ENCODE measurements around the gene SLC44A3. TPM values are rescaled to one million over a fixed set of nuclear protein-coding genes. Genes with fewer than 3 reads are reported as not detected.

The SLC44A3 gene
- total and polyA plus RNA-seq, 4 donors: 8.2 to 10.2 (median 8.6) TPM

DNA sequence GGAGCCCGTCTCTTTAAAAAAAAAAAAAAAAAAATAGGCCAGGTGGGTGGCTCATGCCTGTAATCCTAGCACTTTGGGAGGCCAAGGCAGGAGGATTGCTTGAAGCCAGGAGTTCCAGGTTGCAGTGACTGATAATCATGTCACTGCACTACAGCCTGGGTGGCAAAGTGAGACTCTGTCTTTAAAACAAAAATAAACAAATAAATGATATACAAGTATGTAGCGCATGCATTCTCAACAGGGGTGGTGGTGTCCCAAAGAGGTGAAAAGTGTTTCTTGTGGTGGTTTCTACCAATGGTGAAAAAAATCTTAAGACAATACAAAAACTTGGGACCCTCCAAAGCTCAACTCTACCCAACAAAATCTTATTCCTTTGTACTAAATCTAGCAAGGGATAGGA lies 88.8 kb downstream of the SLC44A3 start:
- WGBS (ENCODE audit: insufficient coverage): 100% methylated on average over 1 of the region's 2 CpGs
- Histone ChIP-seq H3K9me3 (ENCODE audit: control insufficient read depth, insufficient read depth, low read length) (no peaks in the 10 kb centered on the region), H3K27ac (ENCODE audit: low read depth, low read length) (no peak overlapping the region), H3K36me3 (ENCODE audit: control insufficient read depth, insufficient read depth, low read length) (no peaks in the 10 kb centered on the region), H3K4me3 (ENCODE audit: low read depth, low read length) (no peak overlapping the region), H3K27me3 (ENCODE audit: control insufficient read depth, insufficient read depth, low read length) (no peaks in the 10 kb centered on the region), H3K4me1 (ENCODE audit: control insufficient read depth, insufficient read depth, low read length) (peaks cover 3% of the 10 kb centered on the region)
- no peak for DNase-seq (ENCODE audit: low read depth in 4 of 6, low spot score in 6 of 6)

DNA sequence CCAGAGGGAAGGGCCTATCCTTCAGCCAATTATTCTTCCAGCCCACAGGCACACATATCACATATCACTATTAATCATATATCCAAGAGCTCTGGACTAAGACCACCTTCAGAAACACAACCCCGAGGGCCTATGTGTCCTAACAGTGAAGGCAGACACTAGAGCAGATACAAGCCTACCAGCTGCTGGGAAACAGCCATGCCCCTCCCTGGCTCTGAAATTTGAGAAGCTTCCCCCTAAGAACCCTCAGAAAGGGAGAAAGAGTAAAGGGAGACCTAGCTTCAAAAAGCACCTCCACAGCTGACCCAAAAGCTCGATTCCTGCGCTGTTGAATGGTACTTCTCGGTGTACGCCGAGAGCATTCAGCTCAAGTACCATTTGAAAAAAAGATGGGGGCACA lies 89.3 kb downstream of the SLC44A3 start:
- Histone ChIP-seq H3K4me1 (ENCODE audit: control insufficient read depth, insufficient read depth, low read length) (peaks cover 3% of the 10 kb centered on the region), H3K9me3 (ENCODE audit: control insufficient read depth, insufficient read depth, low read length) (no peaks in the 10 kb centered on the region), H3K4me3 (ENCODE audit: low read depth, low read length) (no peak overlapping the region), H3K27me3 (ENCODE audit: control insufficient read depth, insufficient read depth, low read length) (no peaks in the 10 kb centered on the region), H3K36me3 (ENCODE audit: control insufficient read depth, insufficient read depth, low read length) (no peaks in the 10 kb centered on the region), H3K27ac (ENCODE audit: low read depth, low read length) (no peak overlapping the region)
- DNase-seq (ENCODE audit: low read depth in 4 of 6, low spot score in 6 of 6): no peak
- WGBS (ENCODE audit: insufficient coverage): 83% methylated on average over 1 of the region's 6 CpGs

DNA sequence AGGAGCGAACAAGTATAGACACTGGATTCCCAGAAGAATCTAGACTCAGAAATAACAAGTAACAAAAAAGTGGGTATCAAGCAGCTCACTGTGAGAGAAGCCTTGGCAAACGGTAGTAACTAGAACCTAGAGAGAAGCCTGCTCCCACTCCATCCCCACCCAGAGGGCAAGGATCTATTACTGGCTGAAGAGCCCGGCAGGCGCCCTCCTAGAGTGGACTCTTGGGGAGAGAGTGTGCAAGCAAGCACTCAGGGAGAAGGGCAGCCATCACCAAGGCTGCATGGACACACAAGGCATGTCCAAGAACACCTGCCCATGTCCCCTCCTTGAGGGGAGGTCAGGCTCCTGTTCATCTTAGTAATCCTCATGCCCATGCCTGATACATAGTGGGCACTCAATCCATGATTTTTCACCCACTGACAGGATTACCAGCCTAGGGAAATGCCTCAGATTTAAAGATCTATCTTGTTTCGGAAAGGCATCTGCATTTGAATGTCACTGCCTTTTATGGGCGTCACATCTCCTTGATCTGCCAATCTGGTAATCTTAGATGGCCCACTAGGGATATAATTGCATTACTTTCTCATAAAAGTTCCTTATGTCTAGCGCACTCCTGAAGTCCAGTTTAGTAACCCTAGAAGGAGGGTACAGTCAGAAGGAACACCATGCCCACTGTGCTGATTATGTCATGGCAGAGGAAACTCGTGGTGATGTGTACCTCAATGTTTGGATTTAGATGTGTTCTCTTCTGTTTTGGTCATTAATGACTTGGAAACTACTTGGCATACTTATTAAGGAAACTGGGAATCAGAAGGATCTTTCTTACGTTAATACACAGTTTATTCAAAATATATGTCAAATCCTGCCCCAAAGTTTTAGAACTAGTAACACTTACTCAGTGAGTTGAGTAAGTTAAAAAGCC lies 92.4 kb downstream of the SLC44A3 start:
- no peak overlapping the region for H3K27ac ChIP-seq (ENCODE audit: low read depth, low read length)
- DNase-seq (ENCODE audit: low read depth in 4 of 6, low spot score in 6 of 6): no peak
- peaks cover 9% of the 10 kb centered on the region for H3K4me1 ChIP-seq (ENCODE audit: control insufficient read depth, insufficient read depth, low read length)
- H3K9me3 ChIP-seq (ENCODE audit: control insufficient read depth, insufficient read depth, low read length): no peaks in the 10 kb centered on the region
- H3K4me3 ChIP-seq (ENCODE audit: low read depth, low read length): no peak overlapping the region
- peaks cover 2% of the 10 kb centered on the region for H3K36me3 ChIP-seq (ENCODE audit: control insufficient read depth, insufficient read depth, low read length)
- WGBS (ENCODE audit: insufficient coverage): 70% methylated on average over 2 of the region's 9 CpGs
- H3K27me3 ChIP-seq (ENCODE audit: control insufficient read depth, insufficient read depth, low read length): no peaks in the 10 kb centered on the region

DNA sequence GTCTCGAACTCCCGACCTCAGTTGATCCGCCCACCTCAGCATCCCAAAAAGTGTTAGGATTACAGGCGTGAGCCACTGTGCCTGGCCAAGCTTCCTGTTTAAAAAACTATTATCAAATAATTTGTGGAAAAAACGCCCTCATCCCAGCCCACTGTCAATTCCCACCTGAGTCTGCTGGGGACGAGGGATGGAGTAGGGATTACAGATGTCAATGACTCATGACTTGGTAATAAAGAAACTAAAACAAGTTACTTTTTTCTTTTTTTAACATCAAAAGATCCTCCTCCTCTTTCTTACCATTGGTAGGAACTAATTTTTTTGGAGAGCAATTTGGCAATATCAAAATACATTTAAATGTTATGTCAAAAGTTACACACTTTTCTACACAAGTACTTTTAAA lies 97.1 kb downstream of the SLC44A3 start:
- no peaks in the 10 kb centered on the region for H3K9me3 ChIP-seq (ENCODE audit: control insufficient read depth, insufficient read depth, low read length)
- peaks cover 2% of the 10 kb centered on the region for H3K36me3 ChIP-seq (ENCODE audit: control insufficient read depth, insufficient read depth, low read length)
- no CpG with 5 or more reads among the region's 6 CpGs for WGBS (ENCODE audit: insufficient coverage)
- no peak overlapping the region for H3K4me3 ChIP-seq (ENCODE audit: low read depth, low read length)
- DNase-seq (ENCODE audit: low read depth in 4 of 6, low spot score in 6 of 6): no peak
- no peak overlapping the region for H3K27ac ChIP-seq (ENCODE audit: low read depth, low read length)
- H3K27me3 ChIP-seq (ENCODE audit: control insufficient read depth, insufficient read depth, low read length): no peaks in the 10 kb centered on the region
- H3K4me1 ChIP-seq (ENCODE audit: control insufficient read depth, insufficient read depth, low read length): peaks cover 16% of the 10 kb centered on the region

DNA sequence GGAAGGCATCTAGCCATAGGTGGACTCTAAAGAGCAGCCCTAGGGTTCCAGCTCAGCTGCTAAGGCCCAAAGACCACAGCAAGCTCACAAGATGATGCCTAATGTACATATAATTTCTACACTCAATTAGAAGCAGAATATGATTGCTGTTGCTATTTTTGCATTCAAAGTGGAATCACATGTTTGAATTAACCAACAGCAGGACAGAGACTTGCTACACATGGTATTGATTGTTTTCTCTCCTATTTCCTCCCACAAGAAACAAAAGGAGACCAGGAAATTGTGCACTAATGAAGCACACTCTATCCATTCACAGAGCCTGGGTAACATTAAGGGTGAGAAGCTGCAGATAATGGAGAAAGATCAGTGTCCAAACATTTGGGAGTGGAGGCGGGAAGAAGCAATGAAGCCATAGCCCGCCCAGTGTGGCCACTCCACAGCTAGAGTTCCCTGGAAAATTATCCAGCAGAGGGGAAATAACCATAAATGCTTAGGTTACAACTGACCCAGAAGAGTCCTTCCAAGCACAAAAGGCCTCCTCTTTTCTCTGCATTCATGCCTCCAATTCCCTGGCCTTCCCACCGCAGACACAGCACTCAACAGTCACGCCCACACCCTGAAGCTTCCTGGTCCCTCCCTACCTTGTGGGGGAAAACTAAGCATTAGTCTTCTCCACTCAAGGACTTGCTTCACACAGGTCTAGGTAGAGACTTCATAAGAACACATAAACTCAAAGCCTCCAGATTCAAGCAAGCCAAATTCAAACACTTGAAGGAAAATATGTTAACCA lies 99.3 kb downstream of the SLC44A3 start:
- Histone ChIP-seq H3K27ac (ENCODE audit: low read depth, low read length) (peak overlapping the region; percentile 27), H3K4me3 (ENCODE audit: low read depth, low read length) (no peak overlapping the region), H3K27me3 (ENCODE audit: control insufficient read depth, insufficient read depth, low read length) (no peaks in the 10 kb centered on the region), H3K4me1 (ENCODE audit: control insufficient read depth, insufficient read depth, low read length) (peaks cover 21% of the 10 kb centered on the region), H3K9me3 (ENCODE audit: control insufficient read depth, insufficient read depth, low read length) (no peaks in the 10 kb centered on the region), H3K36me3 (ENCODE audit: control insufficient read depth, insufficient read depth, low read length) (peaks cover 2% of the 10 kb centered on the region)
- WGBS (ENCODE audit: insufficient coverage): 65% methylated on average over 2 of the region's 4 CpGs
- DNase-seq (ENCODE audit: low read depth in 4 of 6, low spot score in 6 of 6): no peak

DNA sequence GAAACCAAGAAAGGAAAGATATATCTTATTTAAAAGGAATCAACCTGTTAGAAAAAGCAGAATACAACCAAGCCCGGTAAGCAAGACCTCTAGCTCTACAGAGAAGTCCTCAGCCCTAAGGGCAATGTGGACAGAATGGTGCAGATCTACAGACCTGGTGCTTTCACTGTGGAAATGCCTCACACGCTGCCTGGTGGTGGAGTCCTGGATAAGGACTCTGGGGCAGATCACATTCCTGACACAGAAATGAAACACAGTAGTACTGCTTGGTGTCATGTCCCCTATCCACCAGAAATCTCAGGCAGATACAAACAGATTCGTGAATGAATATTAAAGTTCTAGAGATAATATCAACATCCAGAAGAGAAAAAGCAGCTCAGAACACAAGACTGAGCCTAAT lies 99.9 kb downstream of the SLC44A3 start:
- H3K27ac ChIP-seq (ENCODE audit: low read depth, low read length): peak overlapping the region; percentile 8
- peaks cover 22% of the 10 kb centered on the region for H3K4me1 ChIP-seq (ENCODE audit: control insufficient read depth, insufficient read depth, low read length)
- no peak overlapping the region for H3K4me3 ChIP-seq (ENCODE audit: low read depth, low read length)
- no peaks in the 10 kb centered on the region for H3K9me3 ChIP-seq (ENCODE audit: control insufficient read depth, insufficient read depth, low read length)
- peaks cover 2% of the 10 kb centered on the region for H3K36me3 ChIP-seq (ENCODE audit: control insufficient read depth, insufficient read depth, low read length)
- H3K27me3 ChIP-seq (ENCODE audit: control insufficient read depth, insufficient read depth, low read length): no peaks in the 10 kb centered on the region
- 57% methylated on average over 1 of the region's 3 CpGs for WGBS (ENCODE audit: insufficient coverage)
- no peak for DNase-seq (ENCODE audit: low read depth in 4 of 6, low spot score in 6 of 6)

DNA sequence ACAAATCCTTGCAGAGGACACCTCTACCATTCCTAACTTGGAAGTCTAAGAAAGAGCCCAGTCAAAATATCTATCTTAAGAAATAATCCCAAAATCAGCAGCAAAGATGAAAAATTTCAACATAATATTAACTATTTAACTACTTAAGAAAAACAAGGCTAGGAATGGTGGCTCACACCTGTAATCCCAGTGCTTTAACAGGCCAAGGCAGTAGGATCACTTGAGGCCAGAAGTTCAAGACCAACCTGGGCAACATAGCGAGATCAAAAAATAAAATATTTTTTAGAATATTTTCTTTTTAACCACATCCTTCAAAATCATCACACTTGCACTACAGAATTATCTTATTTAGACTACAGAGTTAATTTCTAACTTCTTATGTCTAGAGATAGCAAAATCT lies 101.8 kb downstream of the SLC44A3 start:
- no CpG with 5 or more reads among the region's 1 CpG for WGBS (ENCODE audit: insufficient coverage)
- Histone ChIP-seq H3K4me3 (ENCODE audit: low read depth, low read length) (peak overlapping the region; percentile 24), H3K9me3 (ENCODE audit: control insufficient read depth, insufficient read depth, low read length) (no peaks in the 10 kb centered on the region), H3K36me3 (ENCODE audit: control insufficient read depth, insufficient read depth, low read length) (no peaks in the 10 kb centered on the region), H3K4me1 (ENCODE audit: control insufficient read depth, insufficient read depth, low read length) (peaks cover 17% of the 10 kb centered on the region), H3K27ac (ENCODE audit: low read depth, low read length) (no peak overlapping the region), H3K27me3 (ENCODE audit: control insufficient read depth, insufficient read depth, low read length) (no peaks in the 10 kb centered on the region)
- DNase-seq (ENCODE audit: low read depth in 4 of 6, low spot score in 6 of 6): no peak

DNA sequence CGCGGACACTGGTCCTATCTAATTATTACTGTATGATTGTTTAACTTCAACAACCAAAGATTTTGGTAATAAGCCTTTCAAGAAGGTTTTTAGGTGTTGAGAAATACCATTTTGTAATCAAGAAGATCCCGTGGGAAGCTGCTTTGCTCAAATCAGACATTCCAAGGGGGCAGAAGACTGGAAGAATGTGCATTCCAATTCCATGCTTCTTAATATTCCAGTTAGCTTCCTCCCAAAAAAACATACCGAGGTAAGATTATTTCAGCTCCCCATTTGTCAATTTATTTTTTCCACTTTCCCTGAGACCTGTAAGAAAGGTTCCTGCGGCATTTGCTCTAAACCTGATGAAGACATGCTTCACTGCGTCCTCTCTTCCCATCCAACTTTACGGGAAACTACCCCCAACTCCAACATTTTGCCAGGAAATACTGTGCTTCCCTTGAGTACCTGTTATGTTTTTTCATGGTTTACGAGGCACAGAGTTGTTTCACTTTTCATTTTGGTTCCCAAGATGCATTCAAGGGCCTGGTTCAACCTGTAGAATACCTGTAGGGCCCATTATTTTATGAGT lies 102.7 kb downstream of the SLC44A3 start:
- 40% methylated on average over 6 of the region's 8 CpGs for WGBS (ENCODE audit: insufficient coverage)
- H3K27ac ChIP-seq (ENCODE audit: low read depth, low read length): peak overlapping the region; percentile 57

DNA sequence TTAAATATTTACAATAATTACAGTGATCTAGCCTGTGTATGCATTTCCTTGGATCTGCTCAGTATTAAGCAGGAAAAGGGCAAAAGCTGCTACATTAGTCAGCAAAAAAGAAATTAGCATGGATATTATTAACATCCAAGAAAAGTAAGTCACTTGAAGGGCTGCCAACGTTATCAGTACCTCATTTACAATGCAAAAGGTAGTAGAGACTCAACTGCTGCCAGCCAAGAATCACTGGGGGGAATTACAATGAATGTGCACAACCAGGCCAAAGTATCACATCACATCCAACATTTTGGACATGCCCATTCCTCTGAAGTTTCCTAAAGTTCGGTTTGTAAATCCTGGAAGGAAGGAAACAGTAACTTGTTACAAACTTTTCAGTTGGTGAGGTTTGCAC lies 104.8 kb downstream of the SLC44A3 start:
- no CpG with 5 or more reads among the region's 2 CpGs for WGBS (ENCODE audit: insufficient coverage)
- H3K4me1 ChIP-seq (ENCODE audit: control insufficient read depth, insufficient read depth, low read length): peaks cover 24% of the 10 kb centered on the region
- peak overlapping the region; percentile 90 for H3K4me3 ChIP-seq (ENCODE audit: low read depth, low read length)
- peak overlapping the region; percentile 100 for H3K27ac ChIP-seq (ENCODE audit: low read depth, low read length)
- no peaks in the 10 kb centered on the region for H3K36me3 ChIP-seq (ENCODE audit: control insufficient read depth, insufficient read depth, low read length)
- H3K9me3 ChIP-seq (ENCODE audit: control insufficient read depth, insufficient read depth, low read length): no peaks in the 10 kb centered on the region
- DNase-seq (ENCODE audit: low read depth in 4 of 6, low spot score in 6 of 6): peak in 2 of 6 donors; percentile 67
- H3K27me3 ChIP-seq (ENCODE audit: control insufficient read depth, insufficient read depth, low read length): no peaks in the 10 kb centered on the region

More for the DNA sequence above, 102.7 kb downstream of the SLC44A3 start:
- Histone ChIP-seq H3K27me3 (ENCODE audit: control insufficient read depth, insufficient read depth, low read length) (no peaks in the 10 kb centered on the region), H3K9me3 (ENCODE audit: control insufficient read depth, insufficient read depth, low read length) (no peaks in the 10 kb centered on the region), H3K36me3 (ENCODE audit: control insufficient read depth, insufficient read depth, low read length) (no peaks in the 10 kb centered on the region), H3K4me1 (ENCODE audit: control insufficient read depth, insufficient read depth, low read length) (peaks cover 22% of the 10 kb centered on the region), H3K4me3 (ENCODE audit: low read depth, low read length) (peak overlapping the region; percentile 24)
- no peak for DNase-seq (ENCODE audit: low read depth in 4 of 6, low spot score in 6 of 6)

Measured in spinal cord (tissue), 10 donors.